OCI-M2 (cell line): ENCODE measurements around the gene P3R3URF.

ENCODE experiments used
- DNase-seq: peaks from one replicate; lab custom pipeline; 2025; ENCODE audit not compliant: unreplicated experiment; lab: John Stamatoyannopoulos, UW

Gene P3R3URF

GRCh38 chr1:46133781-46134350, 42.4 kb downstream of the P3R3URF start:
- DNase-seq = no peak

- DNase-seq = no peak
Observed at GRCh38 chr1:46133181-46133658, 43.1 kb downstream of the P3R3URF start.

- DNase-seq = peak; percentile 86
Observed at GRCh38 chr1:46132529-46133180, 43.6 kb downstream of the P3R3URF start, which contains the start of gene PIK3R3. TSS of gene PIK3R3 (minus strand) at chr1:46132629. CDS start at chr1:46131952, 677 bp downstream.

GRCh38 chr1:46131712-46132528, 44.4 kb downstream of the P3R3URF start:
- no peak for DNase-seq

GRCh38 chr1:46131093-46131492, 45.2 kb downstream of the P3R3URF start:
- no peak for DNase-seq

- DNase-seq = no peak
Observed at GRCh38 chr1:46130606-46131005, 45.7 kb downstream of the P3R3URF start.

- no peak for DNase-seq
Observed at GRCh38 chr1:46130121-46130520, 46.2 kb downstream of the P3R3URF start.

- DNase-seq = no peak
Observed at GRCh38 chr1:46128344-46128743, 47.9 kb downstream of the P3R3URF start.
